Brain microvascular endothelial cell (primary cell): ENCODE results near the gene TTYH3.

Experiments
- DNase-seq: peaks from one replicate; pipeline ENCODE4 v3.0.0-alpha.2; 2020
- H3K27ac ChIP-seq: fragments of 250-450 bp; sonication (Bioruptor Pico); 2 replicates; pipeline ENCODE4 v1.5.1; 2020; ENCODE audit warnings: mild to moderate bottlenecking, moderate library complexity
- H3K27me3 ChIP-seq: fragments of 250-450 bp; sonication (Bioruptor Pico); replicated peaks from 2 replicates; pipeline ENCODE4 v1.5.1; 2020; ENCODE audit warnings: mild to moderate bottlenecking
- H3K36me3 ChIP-seq: fragments of 250-450 bp; sonication (Bioruptor Pico); replicated peaks from 2 replicates; pipeline ENCODE4 v1.5.1; 2020; ENCODE audit warnings: mild to moderate bottlenecking
- H3K4me3 ChIP-seq: 2 replicates; pipeline ENCODE4 v1.5.1; 2011; ENCODE audit warnings: low read depth, mild to moderate bottlenecking, control low read depth, low read length, moderate library complexity
- CTCF ChIP-seq: IDR thresholded peaks from 2 replicates; pipeline ENCODE4 v1.5.1; 2011; ENCODE audit warnings: low read depth, mild to moderate bottlenecking, moderate library complexity, low read length, control low read depth, inconsistent platforms; ENCODE audit errors: missing control alignments
- in situ Hi-C: cut with HindIII; loops from 2 replicates; pipeline ENCODE4 v1.10.0; 2017; ENCODE audit warnings: low sequenced_read_pairs, low pct_ligation_motif_present

TTYH3 gene

GRCh38 chr7:2638224-2638991 is 6.6 kb downstream of the TTYH3 start:
- no peaks in the 10 kb centered on the region for H3K27me3 ChIP-seq
- in situ Hi-C loops = no loop called here
- peak; percentile 39 for DNase-seq
- peak overlapping the region; percentile 21 for H3K27ac ChIP-seq
- H3K4me3 ChIP-seq = no peak overlapping the region
- no peak for TF ChIP-seq CTCF
- H3K36me3 ChIP-seq = no peaks in the 10 kb centered on the region

GRCh38 chr7:2639181-2639681 is 7.4 kb downstream of the TTYH3 start:
- no peaks in the 10 kb centered on the region for H3K36me3 ChIP-seq
- no peak overlapping the region for H3K27ac ChIP-seq

GRCh38 chr7:2639695-2640481 is 8.1 kb downstream of the TTYH3 start:
- no peak overlapping the region for H3K27ac ChIP-seq
- no peak overlapping the region for H3K4me3 ChIP-seq
- no peaks in the 10 kb centered on the region for H3K27me3 ChIP-seq
- in situ Hi-C loops = no loop called here
- DNase-seq = no peak
- no peak for TF ChIP-seq CTCF
- H3K36me3 ChIP-seq = no peaks in the 10 kb centered on the region

More at GRCh38 chr7:2639181-2639681, 7.4 kb downstream of the TTYH3 start:
- in situ Hi-C loops = no loop called here
- H3K4me3 ChIP-seq = no peak overlapping the region
- TF ChIP-seq CTCF = no peak
- no peak for DNase-seq
- H3K27me3 ChIP-seq = no peaks in the 10 kb centered on the region

GRCh38 chr7:2640482-2640830 is 8.7 kb downstream of the TTYH3 start:
- DNase-seq = no peak
- in situ Hi-C loops = no loop called here
- no peaks in the 10 kb centered on the region for H3K27me3 ChIP-seq
- H3K4me3 ChIP-seq = no peak overlapping the region
- H3K36me3 ChIP-seq = no peaks in the 10 kb centered on the region
- H3K27ac ChIP-seq = no peak overlapping the region
- no peak for TF ChIP-seq CTCF

GRCh38 chr7:2640846-2641316 is 9.1 kb downstream of the TTYH3 start:
- no peak for DNase-seq
- H3K4me3 ChIP-seq = no peak overlapping the region
- no peaks in the 10 kb centered on the region for H3K36me3 ChIP-seq
- in situ Hi-C loops = no loop called here
- no peaks in the 10 kb centered on the region for H3K27me3 ChIP-seq
- no peak for TF ChIP-seq CTCF
- H3K27ac ChIP-seq = peak overlapping the region; percentile 76
